ENCODE results near the gene ATP6V1C2.

GRCh38 chr2:10757814-10758286, 36.4 kb downstream of the ATP6V1C2 start:
- TF ChIP-seq POLR2AphosphoS5 (IDR thresholded peaks at IDR 0.05) (no peak), CTCF (IDR thresholded peaks at IDR 0.05; ENCODE audit: poor library complexity, severe bottlenecking) (no peak), EP300 (conservative IDR thresholded peaks at IDR 0.05; ENCODE audit: poor library complexity, severe bottlenecking) (no peak)

All from neural cell (in vitro differentiated cells).